HEK293 (cell line): Measurements from ENCODE around the gene SLA2.

ENCODE experiments used
- CTCF ChIA-PET: fragments of 350-600 bp; formaldehyde crosslinking; extraction: SDS; loops from one replicate; lab custom pipeline; 2021; ENCODE audit warnings: antibody characterized with exemption; lab: Yijun Ruan, JAX
- POLR2A ChIA-PET: fragments of 300-600 bp; formaldehyde crosslinking; extraction: SDS; loops from one replicate; lab custom pipeline; 2020; ENCODE audit warnings: antibody characterized with exemption, inconsistent platforms; lab: Yijun Ruan, JAX
- H3K27ac ChIP-seq: fragments of 200-500 bp; sonication (Bioruptor generic); 2 replicates; pipeline ENCODE4 v1.5.1; 2014; ENCODE audit warnings: low read depth, low read length, control low read depth, inconsistent platforms; ENCODE audit errors: extremely low read depth
- H3K36me3 ChIP-seq, 2 experiments: fragments of 200-500 bp in 1 of 2; sonication (Bioruptor generic) in 1 of 2; 1 replicate in 1 of 2; 2 replicates in 1 of 2; pipeline ENCODE4 v1.5.1; 2014 to 2017; ENCODE audit warnings: inconsistent platforms in 2 of 2, low read length in 2 of 2; ENCODE audit not compliant: control insufficient read depth in 2 of 2, insufficient read depth in 1 of 2
- H3K4me1 ChIP-seq: fragments of 200-500 bp; sonication (Bioruptor generic); 2 replicates; pipeline ENCODE4 v1.5.1; 2014; ENCODE audit warnings: mild to moderate bottlenecking, low read length, inconsistent platforms; ENCODE audit not compliant: control insufficient read depth, insufficient read depth
- H3K4me3 ChIP-seq: 2 replicates; pipeline ENCODE4 v1.5.1; 2011; ENCODE audit warnings: low read depth, mild to moderate bottlenecking, control low read depth, low read length, moderate library complexity
- H3K9me3 ChIP-seq: fragments of 200-500 bp; sonication (Bioruptor generic); 2 replicates; pipeline ENCODE4 v1.5.1; 2014; ENCODE audit warnings: low read depth, low read length, inconsistent platforms; ENCODE audit not compliant: control insufficient read depth, insufficient read depth
- GLIS1 ChIP-seq: fragments of 450-650 bp; formaldehyde crosslinking; IDR thresholded peaks from 2 replicates; pipeline ENCODE4 v1.5.1; 2016; ENCODE audit warnings: missing biosample characterization, missing genetic modification characterization
- HOXA7 ChIP-seq: sonication (generic); formaldehyde crosslinking; IDR thresholded peaks from 2 replicates; pipeline ENCODE4 v1.8.1; 2022; ENCODE audit warnings: missing genetic modification reagents, borderline replicate concordance
- SCRT1 ChIP-seq: fragments of 450-650 bp; formaldehyde crosslinking; IDR thresholded peaks from 2 replicates; pipeline ENCODE4 v1.5.1; 2016; ENCODE audit warnings: missing biosample characterization, missing genetic modification characterization, borderline replicate concordance
- SCRT2 ChIP-seq: fragments of 450-650 bp; formaldehyde crosslinking; IDR thresholded peaks from 2 replicates; pipeline ENCODE4 v1.5.1; 2016; ENCODE audit warnings: missing biosample characterization, missing genetic modification characterization
- YY1 ChIP-seq: fragments of 450-650 bp; formaldehyde crosslinking; IDR thresholded peaks from 2 replicates; pipeline ENCODE4 v1.5.1; 2018; ENCODE audit warnings: missing biosample characterization, missing genetic modification characterization
- ZFP3 ChIP-seq: fragments of 450-650 bp; formaldehyde crosslinking; IDR thresholded peaks from 2 replicates; pipeline ENCODE4 v1.5.1; 2016; ENCODE audit warnings: low read depth, missing biosample characterization, missing genetic modification characterization
- ZNF175 ChIP-seq: fragments of 450-650 bp; formaldehyde crosslinking; IDR thresholded peaks from 2 replicates; pipeline ENCODE4 v1.5.1; 2016; ENCODE audit warnings: missing biosample characterization, missing genetic modification characterization
- ZNF211 ChIP-seq: fragments of 450-650 bp; formaldehyde crosslinking; IDR thresholded peaks from 2 replicates; pipeline ENCODE4 v1.5.1; 2016; ENCODE audit warnings: low read depth, missing biosample characterization, missing genetic modification characterization
- ZNF248 ChIP-seq: fragments of 450-650 bp; formaldehyde crosslinking; IDR thresholded peaks from 2 replicates; pipeline ENCODE4 v1.5.1; 2017; ENCODE audit warnings: missing biosample characterization, missing genetic modification characterization
- ZNF366 ChIP-seq: fragments of 450-650 bp; formaldehyde crosslinking; conservative IDR thresholded peaks from 2 replicates; pipeline ENCODE4 v1.5.1; 2016; ENCODE audit warnings: missing biosample characterization, missing genetic modification characterization
- ZNF48 ChIP-seq: fragments of 450-650 bp; formaldehyde crosslinking; IDR thresholded peaks from 2 replicates; pipeline ENCODE4 v1.5.1; 2016; ENCODE audit warnings: missing biosample characterization, missing genetic modification characterization
- ZNF513 ChIP-seq: fragments of 450-650 bp; IDR thresholded peaks from 2 replicates; pipeline ENCODE4 v1.5.1; 2018; ENCODE audit warnings: missing biosample characterization, missing genetic modification characterization
- ZNF549 ChIP-seq: fragments of 450-650 bp; IDR thresholded peaks from 2 replicates; pipeline ENCODE4 v1.5.1; 2018; ENCODE audit warnings: missing biosample characterization, missing genetic modification characterization, mild to moderate bottlenecking, inconsistent platforms, moderate library complexity
- ZNF561 ChIP-seq: fragments of 450-650 bp; IDR thresholded peaks from 2 replicates; pipeline ENCODE4 v1.5.1; 2018; ENCODE audit warnings: missing biosample characterization, missing genetic modification characterization, borderline replicate concordance
- ZNF621 ChIP-seq: fragments of 450-650 bp; formaldehyde crosslinking; IDR thresholded peaks from 2 replicates; pipeline ENCODE4 v1.5.1; 2017; ENCODE audit warnings: missing biosample characterization, missing genetic modification characterization
- ZNF664 ChIP-seq: fragments of 450-650 bp; formaldehyde crosslinking; IDR thresholded peaks from 2 replicates; pipeline ENCODE4 v1.5.1; 2016; ENCODE audit warnings: missing biosample characterization, missing genetic modification characterization
- ZNF670 ChIP-seq: fragments of 450-650 bp; formaldehyde crosslinking; IDR thresholded peaks from 2 replicates; pipeline ENCODE4 v1.5.1; 2016; ENCODE audit warnings: missing biosample characterization, missing genetic modification characterization, low read depth
- ZNF707 ChIP-seq: fragments of 450-650 bp; formaldehyde crosslinking; IDR thresholded peaks from 2 replicates; pipeline ENCODE4 v1.5.1; 2016; ENCODE audit warnings: missing biosample characterization, missing genetic modification characterization
- ZNF776 ChIP-seq: fragments of 450-650 bp; formaldehyde crosslinking; IDR thresholded peaks from 2 replicates; pipeline ENCODE4 v1.5.0; 2017; ENCODE audit warnings: missing biosample characterization, missing genetic modification characterization, borderline replicate concordance
- ZNF837 ChIP-seq: fragments of 450-650 bp; formaldehyde crosslinking; IDR thresholded peaks from 2 replicates; pipeline ENCODE4 v1.5.1; 2016; ENCODE audit warnings: missing biosample characterization, missing genetic modification characterization
- ZSCAN30 ChIP-seq: fragments of 450-650 bp; IDR thresholded peaks from 2 replicates; pipeline ENCODE4 v1.5.1; 2018; ENCODE audit warnings: missing biosample characterization, mild to moderate bottlenecking, missing genetic modification characterization, moderate library complexity
- TF ChIP-seq, protein P1 (sequence below): fragments of 450-650 bp; formaldehyde crosslinking; IDR thresholded peaks from 2 replicates; pipeline ENCODE4 v1.5.1; 2016; ENCODE audit warnings: missing biosample characterization, missing genetic modification characterization
- TF ChIP-seq, protein P2 (sequence below): fragments of 450-650 bp; formaldehyde crosslinking; IDR thresholded peaks from 2 replicates; pipeline ENCODE4 v1.5.1; 2016; ENCODE audit warnings: missing biosample characterization, missing genetic modification characterization, low read depth
- TF ChIP-seq, protein P3 (sequence below): fragments of 450-650 bp; formaldehyde crosslinking; optimal IDR thresholded peaks from 2 replicates; pipeline ENCODE3; 2016; ENCODE audit warnings: missing biosample characterization, mild to moderate bottlenecking, missing genetic modification characterization

Gene SLA2

DNA sequence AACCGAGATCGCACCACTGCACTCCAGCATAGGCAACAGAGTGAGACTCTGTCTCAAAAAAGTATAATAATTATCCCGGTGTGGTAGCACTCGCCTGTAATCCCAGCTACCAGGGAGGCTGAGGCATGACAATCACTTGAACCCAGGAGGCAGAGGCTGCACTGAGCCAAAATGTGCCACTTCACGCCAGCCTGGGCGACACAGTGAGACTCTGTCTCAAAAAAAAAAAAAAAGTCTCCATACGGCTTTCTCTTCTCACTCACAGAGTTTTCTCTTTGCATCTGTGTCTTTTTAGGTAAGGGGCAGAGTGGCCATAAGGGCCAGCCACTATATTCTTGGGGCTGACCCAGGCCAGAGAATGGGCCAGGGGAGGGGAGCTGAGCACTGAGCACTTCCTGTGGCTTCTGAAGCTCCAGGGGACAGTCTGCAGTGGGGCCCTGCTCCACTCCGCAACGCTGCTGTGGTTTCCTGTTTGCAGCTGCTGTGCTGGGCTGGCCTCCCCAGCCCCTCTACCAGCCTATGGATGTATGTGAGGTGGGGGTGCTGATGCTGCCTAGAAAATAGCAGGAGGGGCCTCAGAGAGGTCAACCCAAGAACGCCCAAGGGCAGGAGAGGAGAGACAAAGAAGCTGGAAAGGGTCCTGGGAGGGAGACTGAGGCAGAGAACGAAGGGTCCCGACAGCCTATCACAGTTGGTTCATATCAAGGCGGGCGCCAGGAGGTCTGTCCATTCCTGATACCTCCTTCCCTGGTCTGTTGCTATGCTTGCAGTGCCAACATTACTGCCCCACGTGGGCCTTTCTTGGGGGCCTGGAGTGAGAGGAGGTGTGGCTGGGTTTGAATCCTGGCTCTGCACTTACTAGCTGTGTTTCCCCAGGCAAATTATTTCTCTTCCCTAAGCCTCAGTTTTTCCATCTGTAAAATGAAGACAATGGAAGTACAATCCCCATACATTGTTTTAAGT lies 16.0 kb downstream of the SLA2 start:
- Histone ChIP-seq H3K4me3 (no peak overlapping the region), H3K27ac (no peak overlapping the region), H3K36me3 (no peaks in the 10 kb centered on the region), H3K9me3 (no peaks in the 10 kb centered on the region), H3K4me1 (no peaks in the 10 kb centered on the region)
- POLR2A ChIA-PET = interaction anchor here (0.6 kb wide), 1 partner anchor 964 kb away, joined by 3 read pairs; no protein-coding TSS in a partner anchor
- CTCF ChIA-PET = interaction anchor here (0.6 to 0.9 kb wide), 2 partner anchors 17 to 19 kb away, joined by 3 to 4 read pairs; no protein-coding TSS in a partner anchor
- TF ChIP-seq ZNF837 (tag by site-specific recombination) (no peak), ZNF513 (tag by site-specific recombination) (no peak), GLIS1 (tag by site-specific recombination) (peak; percentile 16; the same call in 1 of the 2 replicates), ZNF175 (no peak), ZNF670 (tag by site-specific recombination) (no peak), ZNF664 (tag by site-specific recombination) (no peak), ZNF248 (tag by site-specific recombination) (no peak)

GRCh38 chr20:36628076-36628475 lies 17.9 kb downstream of the SLA2 start:
- no peak overlapping the region for H3K27ac ChIP-seq
- ChIA-PET CTCF (interaction anchor here (0.5 kb wide), 1 partner anchor 328 kb away, joined by 4 read pairs; no protein-coding TSS in a partner anchor), POLR2A (interaction anchor here (0.7 kb wide), 1 partner anchor 467 kb away, joined by 3 read pairs; no protein-coding TSS in a partner anchor)
- no peaks in the 10 kb centered on the region; a peak in 1 of 3 replicates for H3K36me3 ChIP-seq
- no peak overlapping the region for H3K4me3 ChIP-seq
- H3K9me3 ChIP-seq = no peaks in the 10 kb centered on the region
- no peak for TF ChIP-seq ZNF48
- TF ChIP-seq SCRT1 (tag by site-specific recombination) = no peak
- TF ChIP-seq YY1 = no peak
- TF ChIP-seq, protein P1, sequence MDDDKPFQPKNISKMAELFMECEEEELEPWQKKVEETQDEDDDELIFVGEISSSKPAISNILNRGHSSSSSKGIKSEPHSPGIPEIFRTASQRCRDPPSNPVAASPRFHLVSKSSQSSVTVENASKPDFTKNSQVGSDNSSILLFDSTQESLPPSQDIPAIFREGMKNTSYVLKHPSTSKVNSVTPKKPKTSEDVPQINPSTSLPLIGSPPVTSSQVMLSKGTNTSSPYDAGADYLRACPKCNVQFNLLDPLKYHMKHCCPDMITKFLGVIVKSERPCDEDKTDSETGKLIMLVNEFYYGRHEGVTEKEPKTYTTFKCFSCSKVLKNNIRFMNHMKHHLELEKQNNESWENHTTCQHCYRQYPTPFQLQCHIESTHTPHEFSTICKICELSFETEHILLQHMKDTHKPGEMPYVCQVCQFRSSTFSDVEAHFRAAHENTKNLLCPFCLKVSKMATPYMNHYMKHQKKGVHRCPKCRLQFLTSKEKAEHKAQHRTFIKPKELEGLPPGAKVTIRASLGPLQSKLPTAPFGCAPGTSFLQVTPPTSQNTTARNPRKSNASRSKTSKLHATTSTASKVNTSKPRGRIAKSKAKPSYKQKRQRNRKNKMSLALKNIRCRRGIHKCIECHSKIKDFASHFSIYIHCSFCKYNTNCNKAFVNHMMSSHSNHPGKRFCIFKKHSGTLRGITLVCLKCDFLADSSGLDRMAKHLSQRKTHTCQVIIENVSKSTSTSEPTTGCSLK (tag by site-specific recombination) = no peak
- no peak for TF ChIP-seq ZNF621 (tag by site-specific recombination)
- TF ChIP-seq SCRT2 (tag by site-specific recombination) = peak; percentile 43; the same call in 1 of the 2 replicates
- no peak for TF ChIP-seq HOXA7
- TF ChIP-seq ZNF776 (tag by site-specific recombination) = no peak
- H3K4me1 ChIP-seq = no peaks in the 10 kb centered on the region

DNA sequence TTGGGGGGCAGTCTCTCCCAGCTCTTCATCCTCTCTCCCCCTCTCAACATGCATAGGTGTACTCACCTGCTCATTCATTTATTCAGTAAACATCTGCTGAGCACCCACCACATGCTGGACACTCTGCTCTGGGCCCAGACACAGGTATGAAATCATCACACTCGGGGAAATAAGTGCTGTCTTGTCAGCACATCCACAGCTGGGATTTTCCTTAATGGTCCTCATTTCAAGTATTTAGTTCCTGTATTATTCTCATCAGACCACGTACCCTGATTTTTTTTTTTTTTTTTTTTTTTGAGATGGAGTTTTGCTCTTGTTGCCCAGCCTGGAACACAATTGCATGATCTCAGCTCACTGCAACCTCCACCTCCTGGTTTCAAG lies 21.1 kb downstream of the SLA2 start:
- H3K4me3 ChIP-seq = no peak overlapping the region
- H3K36me3 ChIP-seq = no peaks in the 10 kb centered on the region; a peak in 1 of 3 replicates
- H3K9me3 ChIP-seq = no peaks in the 10 kb centered on the region
- no peak overlapping the region for H3K27ac ChIP-seq
- ChIA-PET CTCF (interaction anchor here (1.1 to 2.4 kb wide), 2 partner anchors 10 to 13 kb away, joined by 3 to 11 read pairs; no protein-coding TSS in a partner anchor), POLR2A (interaction anchor here (0.7 kb wide), 1 partner anchor 11 kb away, joined by 3 read pairs; no protein-coding TSS in a partner anchor)
- H3K4me1 ChIP-seq = no peaks in the 10 kb centered on the region
- TF ChIP-seq ZNF549 (tag by site-specific recombination) (no peak), ZNF707 (tag by site-specific recombination) (no peak), ZNF366 (tag by site-specific recombination) (no peak), ZFP3 (tag by site-specific recombination) (no peak), ZSCAN30 (no peak), ZNF211 (no peak), ZNF561 (tag by site-specific recombination) (no peak)
- TF ChIP-seq, protein P2, sequence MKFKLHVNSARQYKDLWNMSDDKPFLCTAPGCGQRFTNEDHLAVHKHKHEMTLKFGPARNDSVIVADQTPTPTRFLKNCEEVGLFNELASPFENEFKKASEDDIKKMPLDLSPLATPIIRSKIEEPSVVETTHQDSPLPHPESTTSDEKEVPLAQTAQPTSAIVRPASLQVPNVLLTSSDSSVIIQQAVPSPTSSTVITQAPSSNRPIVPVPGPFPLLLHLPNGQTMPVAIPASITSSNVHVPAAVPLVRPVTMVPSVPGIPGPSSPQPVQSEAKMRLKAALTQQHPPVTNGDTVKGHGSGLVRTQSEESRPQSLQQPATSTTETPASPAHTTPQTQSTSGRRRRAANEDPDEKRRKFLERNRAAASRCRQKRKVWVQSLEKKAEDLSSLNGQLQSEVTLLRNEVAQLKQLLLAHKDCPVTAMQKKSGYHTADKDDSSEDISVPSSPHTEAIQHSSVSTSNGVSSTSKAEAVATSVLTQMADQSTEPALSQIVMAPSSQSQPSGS (tag by site-specific recombination) = no peak
- TF ChIP-seq, protein P3, sequence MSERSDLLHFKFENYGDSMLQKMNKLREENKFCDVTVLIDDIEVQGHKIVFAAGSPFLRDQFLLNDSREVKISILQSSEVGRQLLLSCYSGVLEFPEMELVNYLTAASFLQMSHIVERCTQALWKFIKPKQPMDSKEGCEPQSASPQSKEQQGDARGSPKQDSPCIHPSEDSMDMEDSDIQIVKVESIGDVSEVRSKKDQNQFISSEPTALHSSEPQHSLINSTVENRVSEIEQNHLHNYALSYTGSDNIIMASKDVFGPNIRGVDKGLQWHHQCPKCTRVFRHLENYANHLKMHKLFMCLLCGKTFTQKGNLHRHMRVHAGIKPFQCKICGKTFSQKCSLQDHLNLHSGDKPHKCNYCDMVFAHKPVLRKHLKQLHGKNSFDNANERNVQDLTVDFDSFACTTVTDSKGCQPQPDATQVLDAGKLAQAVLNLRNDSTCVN (tag by site-specific recombination) = no peak
